Measurements from ENCODE around the gene HSF2.
"Not testable (repeated sequence)": the region's sequence is repeated elsewhere in the genome, so short reads cannot be mapped to it uniquely, and the experiment has no call there.

Gene HSF2

GRCh38 chr6:122400121-122400450, 634 bp downstream of the HSF2 start:
- DNase-seq = peak; percentile 57

DNA sequence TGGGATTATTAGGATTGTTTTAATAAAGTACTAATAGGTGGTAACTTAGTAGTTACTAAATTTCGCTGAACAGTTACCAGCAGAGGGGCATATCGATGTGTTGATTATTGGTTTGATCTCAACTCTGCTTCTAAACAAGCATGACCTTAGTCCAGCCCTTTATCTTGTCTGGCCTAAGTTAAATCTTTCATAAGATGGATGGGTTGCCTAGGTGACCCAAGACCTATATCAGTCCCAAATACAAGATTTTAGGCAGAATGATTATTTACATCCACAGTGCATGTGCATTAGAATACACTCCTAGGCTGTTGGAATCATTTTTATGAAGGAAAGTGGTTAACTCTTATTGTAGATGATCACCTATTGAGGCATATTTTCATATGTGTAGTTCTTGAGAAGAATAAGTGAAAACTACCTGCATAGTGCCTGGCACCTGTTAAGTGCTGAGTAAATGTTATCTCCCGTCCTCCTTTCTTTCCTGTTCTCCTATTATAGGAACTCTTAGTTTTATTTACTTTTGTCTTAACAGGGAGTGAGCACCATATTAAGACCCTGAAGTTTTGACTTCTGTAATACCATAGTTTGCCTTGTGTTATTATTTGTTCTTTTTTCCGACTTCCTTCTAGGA, 1.1 kb downstream of the HSF2 start:
- DNase-seq = peak; percentile 27

- DNase-seq = no peak
Observed at GRCh38 chr6:122401104-122401503, 1.7 kb downstream of the HSF2 start.

DNA sequence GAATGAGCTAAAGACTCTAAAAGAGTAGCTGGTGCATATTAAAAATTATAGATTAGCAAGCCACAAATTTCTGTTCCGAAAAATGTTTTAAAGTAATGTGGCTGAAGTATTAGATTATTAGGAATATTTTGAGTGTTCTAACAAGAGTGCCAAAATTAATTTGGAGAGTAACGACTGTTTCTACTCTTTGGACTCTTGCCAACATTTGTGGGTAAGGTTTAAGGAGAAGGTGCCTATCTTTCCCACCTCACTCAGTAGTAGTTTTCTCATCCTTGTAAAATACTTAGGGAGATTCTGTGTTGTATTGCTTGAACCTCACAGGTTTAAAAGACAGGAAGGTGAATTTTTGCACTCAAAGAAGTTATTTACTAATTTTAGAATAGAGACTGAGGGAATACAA, 5.0 kb downstream of the HSF2 start:
- DNase-seq = no peak

- DNase-seq = peak; percentile 4
Observed at GRCh38 chr6:122405417-122405816, 6.0 kb downstream of the HSF2 start.

DNA sequence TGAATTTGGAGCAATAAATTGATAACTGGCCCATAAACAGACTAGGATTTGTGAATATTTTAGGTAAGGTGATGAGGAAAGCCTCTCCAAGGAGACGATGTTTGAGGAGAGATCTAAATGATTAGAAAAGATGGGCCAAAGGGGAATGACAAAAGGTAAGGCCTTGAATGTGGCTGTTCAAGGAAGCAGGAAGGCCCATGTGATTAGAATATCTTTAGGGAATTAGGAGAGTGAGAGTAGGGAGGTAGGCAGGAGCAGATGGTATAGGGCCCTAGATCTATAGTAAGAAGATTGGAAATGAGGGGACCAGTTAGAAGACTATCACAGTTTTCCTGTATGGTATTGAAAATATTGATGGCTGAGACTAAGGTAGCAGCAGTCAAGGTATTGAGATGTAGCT, 6.7 kb downstream of the HSF2 start:
- DNase-seq = no peak

- no peak for DNase-seq
Observed at GRCh38 chr6:122407712-122408111, 8.3 kb downstream of the HSF2 start.

- DNase-seq = no peak
Observed at GRCh38 chr6:122408240-122408639, 8.8 kb downstream of the HSF2 start.

- no peak for DNase-seq
Observed at GRCh38 chr6:122408702-122409458, 9.4 kb downstream of the HSF2 start.

DNA sequence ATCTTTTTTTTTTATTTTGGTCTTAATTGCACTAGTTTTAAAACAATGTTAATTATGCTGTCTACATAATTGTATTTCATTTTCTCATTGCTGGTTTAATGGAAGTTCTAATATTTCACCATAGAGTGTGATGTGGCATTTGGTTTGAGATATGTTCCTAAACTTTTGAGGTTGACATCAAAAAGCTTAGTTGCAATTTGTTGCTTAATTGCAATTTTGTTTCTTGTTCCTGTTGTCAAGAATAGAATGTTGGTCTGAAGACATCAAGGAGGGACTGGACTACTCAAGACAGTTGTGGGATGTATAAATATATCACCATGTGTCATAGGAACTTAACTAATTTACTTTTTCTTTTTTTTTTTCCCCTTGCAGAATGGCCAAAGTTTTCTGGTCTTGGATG, 12.5 kb downstream of the HSF2 start:
- DNase-seq = no peak

- DNase-seq = no peak
Observed at GRCh38 chr6:122416825-122417224, 17.4 kb downstream of the HSF2 start.

DNA sequence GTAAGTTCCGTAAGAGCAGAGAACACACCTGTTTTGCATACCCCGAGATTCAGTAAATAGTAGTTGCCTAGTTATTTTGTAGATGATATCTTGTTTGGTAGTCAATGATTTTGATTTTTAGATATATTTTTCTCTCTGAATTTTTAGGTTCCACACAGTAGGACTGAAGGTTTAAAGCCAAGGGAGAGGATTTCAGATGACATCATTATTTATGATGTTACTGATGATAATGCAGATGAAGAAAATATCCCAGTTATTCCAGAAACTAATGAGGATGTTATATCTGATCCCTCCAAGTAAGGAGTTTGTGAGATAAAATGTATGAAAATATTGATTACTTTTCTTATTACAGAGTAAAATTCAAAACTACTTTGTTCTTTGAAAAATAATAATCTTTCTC, 22.6 kb downstream of the HSF2 start:
- DNase-seq = no peak

DNA sequence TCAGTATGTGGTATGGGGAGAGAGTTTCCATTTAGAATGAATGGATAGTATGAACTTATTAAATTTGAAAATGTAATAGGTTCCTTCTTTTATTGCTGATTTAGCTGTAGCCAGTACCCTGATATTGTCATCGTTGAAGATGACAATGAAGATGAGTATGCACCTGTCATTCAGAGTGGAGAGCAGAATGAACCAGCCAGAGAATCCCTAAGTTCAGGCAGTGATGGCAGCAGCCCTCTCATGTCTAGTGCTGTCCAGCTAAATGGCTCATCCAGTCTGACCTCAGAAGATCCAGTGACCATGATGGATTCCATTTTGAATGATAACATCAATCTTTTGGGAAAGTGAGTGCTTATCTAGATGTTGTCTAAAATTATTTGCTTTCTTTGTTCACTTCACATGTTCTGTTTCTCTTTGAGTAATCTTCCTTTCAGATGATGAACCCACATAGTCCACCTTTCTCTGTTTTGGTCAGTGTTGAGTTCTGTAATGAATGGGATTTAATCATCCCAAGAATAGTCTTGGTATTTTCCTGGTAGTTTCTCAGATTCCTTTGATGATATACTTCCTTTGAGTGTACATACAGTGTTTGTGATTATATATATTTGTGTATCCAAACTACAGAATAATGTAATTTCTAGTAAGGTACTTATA, 23.3 kb downstream of the HSF2 start:
- DNase-seq = no peak

DNA sequence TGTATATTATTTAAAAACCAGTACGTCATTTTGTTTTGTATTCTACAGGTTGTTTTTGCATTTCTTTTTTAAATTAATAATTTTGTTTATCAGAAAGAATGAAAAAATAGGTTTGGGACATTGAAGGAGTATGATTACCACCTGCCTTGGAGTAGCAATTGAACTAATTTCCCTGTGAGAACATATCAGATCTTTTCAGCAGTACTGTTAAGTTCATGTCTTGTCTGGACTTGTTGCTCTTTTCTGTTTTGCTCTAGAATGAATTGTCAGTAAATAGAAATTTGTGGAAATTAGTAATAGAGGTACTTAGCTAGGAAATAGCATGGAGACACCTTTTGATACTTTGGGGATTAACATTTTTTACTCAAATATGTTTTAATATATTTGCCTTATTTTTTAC, 24.3 kb downstream of the HSF2 start:
- DNase-seq = no peak

GRCh38 chr6:122426597-122426996, 27.1 kb downstream of the HSF2 start:
- no peak for DNase-seq

GRCh38 chr6:122428781-122429180, 29.3 kb downstream of the HSF2 start:
- no peak for DNase-seq

DNA sequence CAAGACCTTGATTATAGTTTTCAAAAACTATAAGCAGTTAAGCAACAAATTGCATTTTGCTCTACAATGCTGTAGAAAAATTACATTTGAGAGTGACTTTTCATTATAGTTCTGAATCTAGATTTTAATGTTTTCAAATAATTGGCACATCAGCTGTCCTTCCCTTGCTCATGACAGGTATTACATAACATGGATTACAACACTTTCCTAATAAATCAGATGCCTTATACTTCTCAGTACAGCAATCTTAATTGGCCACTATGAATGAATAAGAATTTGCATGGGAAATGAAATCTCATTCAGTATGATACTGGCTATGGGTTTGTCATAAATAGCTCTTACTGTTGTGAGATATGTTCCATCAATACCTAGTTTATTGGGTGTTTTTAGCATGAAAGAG, 29.9 kb downstream of the HSF2 start:
- DNase-seq = no peak

DNA sequence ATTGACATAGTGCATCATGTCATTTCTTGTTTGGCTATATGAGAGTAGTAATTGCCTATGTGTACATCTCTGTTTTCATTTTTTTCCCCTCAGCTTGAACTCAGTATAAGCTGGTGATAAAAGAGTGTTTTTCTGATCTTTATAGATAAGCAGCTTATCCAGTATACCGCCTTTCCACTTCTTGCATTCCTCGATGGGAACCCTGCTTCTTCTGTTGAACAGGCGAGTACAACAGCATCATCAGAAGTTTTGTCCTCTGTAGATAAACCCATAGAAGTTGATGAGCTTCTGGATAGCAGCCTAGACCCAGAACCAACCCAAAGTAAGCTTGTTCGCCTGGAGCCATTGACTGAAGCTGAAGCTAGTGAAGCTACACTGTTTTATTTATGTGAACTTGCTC, 32.3 kb downstream of the HSF2 start:
- no peak for DNase-seq

DNA sequence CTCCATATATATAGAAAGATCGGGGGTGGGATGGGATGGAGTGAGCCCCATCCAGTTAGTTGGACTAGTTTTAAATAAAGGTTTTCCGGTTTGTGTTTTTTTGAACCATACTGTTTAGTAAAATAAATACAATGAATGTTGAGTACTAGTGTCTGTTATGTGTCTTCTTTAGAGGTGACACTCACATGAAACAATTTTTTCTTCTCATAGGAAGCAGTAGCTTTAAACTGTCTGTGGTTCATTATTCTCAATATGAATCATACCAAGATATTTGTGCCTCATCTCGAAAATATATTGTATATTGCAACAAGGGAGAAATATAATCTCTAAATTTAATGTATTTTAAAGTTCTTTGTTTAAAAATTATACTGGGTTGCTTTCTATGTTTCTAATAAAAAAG, 33.4 kb downstream of the HSF2 start:
- no peak for DNase-seq

- peak; percentile 9 for DNase-seq
Observed at GRCh38 chr6:122438975-122439374, 39.5 kb downstream of the HSF2 start.

DNA sequence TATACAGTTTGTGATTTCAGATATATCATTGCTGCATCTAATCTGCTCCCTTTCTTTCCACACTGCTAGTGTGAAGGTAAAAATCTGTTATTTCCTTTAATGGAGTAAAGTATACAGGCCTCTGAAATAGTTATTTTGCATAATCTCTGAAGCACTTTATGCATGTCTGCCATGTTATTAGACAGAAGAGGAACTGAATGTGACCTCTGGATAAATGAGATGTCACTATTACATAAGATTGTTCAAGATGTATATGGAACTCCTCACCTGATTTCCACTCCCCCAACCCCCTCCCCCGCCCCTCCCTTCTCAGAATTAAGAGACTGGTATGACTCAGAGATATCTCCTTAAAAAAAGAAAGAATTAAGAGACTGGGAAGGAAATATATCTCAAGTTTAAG, 45.8 kb downstream of the HSF2 start:
- no peak for DNase-seq

GRCh38 chr6:122449069-122449468, 49.6 kb downstream of the HSF2 start:
- DNase-seq = no peak

GRCh38 chr6:122452509-122452908, 53.1 kb downstream of the HSF2 start:
- DNase-seq = no peak

GRCh38 chr6:122454673-122455072, 55.2 kb downstream of the HSF2 start:
- DNase-seq = no peak

GRCh38 chr6:122455116-122455515, 55.7 kb downstream of the HSF2 start:
- not testable (repeated sequence) for DNase-seq
